ENCODE results near the gene ATP5PD.
"Not testable (repeated sequence)": the region's sequence is repeated elsewhere in the genome, so short reads cannot be mapped to it uniquely, and the experiment has no call there.

ATP5PD gene

GRCh38 chr17:75013092-75013559 is 33.6 kb downstream of the ATP5PD start:
- Histone ChIP-seq H3K4me3 (ENCODE audit: low read length in 2 of 2) (peak overlapping the region; percentile 80 to 97), H3K27me3 (ENCODE audit: control insufficient read depth in 1 of 2, insufficient read depth in 2 of 2, low read length in 2 of 2) (no peaks in the 10 kb centered on the region), H3K36me3 (ENCODE audit: control insufficient read depth in 2 of 2, insufficient read depth in 2 of 2, low read length in 2 of 2) (peaks cover 0 to 4% of the 10 kb centered on the region in 2 donors), H3K9ac (ENCODE audit: low read length in 2 of 2) (peak overlapping the region; percentile 69 to 90), H3K9me3 (ENCODE audit: control insufficient read depth in 2 of 2, low read length in 2 of 2) (no peaks in the 10 kb centered on the region), H3K4me1 (ENCODE audit: control insufficient read depth, insufficient read depth, low read length) (peaks cover 27% of the 10 kb centered on the region), H3K27ac (ENCODE audit: low read length) (peak overlapping the region; percentile 99)

- Histone ChIP-seq H3K9me3 (ENCODE audit: control insufficient read depth in 2 of 2, low read length in 2 of 2) (no peaks in the 10 kb centered on the region), H3K27ac (ENCODE audit: low read length) (peak within 1 kb of the TSS; percentile 99), H3K4me1 (ENCODE audit: control insufficient read depth, insufficient read depth, low read length) (peaks cover 27% of the 10 kb centered on the region), H3K9ac (ENCODE audit: low read length in 2 of 2) (peak within 1 kb of the TSS; percentile 69 to 90), H3K4me3 (ENCODE audit: low read length in 2 of 2) (peak within 1 kb of the TSS; percentile 80 to 97), H3K36me3 (ENCODE audit: control insufficient read depth in 2 of 2, insufficient read depth in 2 of 2, low read length in 2 of 2) (peaks cover 0 to 4% of the 10 kb centered on the region in 2 donors), H3K27me3 (ENCODE audit: control insufficient read depth in 1 of 2, insufficient read depth in 2 of 2, low read length in 2 of 2) (no peaks in the 10 kb centered on the region)
Measured at GRCh38 chr17:75012346-75013091, 34.2 kb downstream of the ATP5PD start, which contains the start of gene MRPL58. Gene MRPL58, plus strand, starts transcription at chr17:75012670. Its CDS starts 17 bp downstream, at chr17:75012687.

DNA sequence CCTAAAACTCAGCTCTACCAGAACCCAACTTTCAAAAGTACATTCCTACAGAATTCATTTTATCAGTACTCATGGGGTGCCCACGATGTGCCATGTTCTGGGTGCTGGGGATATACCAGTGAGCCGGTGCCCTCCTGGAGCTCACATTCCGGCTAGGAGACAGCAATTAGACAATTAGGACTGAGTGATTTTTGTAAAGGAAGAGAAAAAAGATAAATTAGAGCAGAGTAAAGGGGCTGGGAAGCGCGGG is 34.7 kb downstream of the ATP5PD start:
- Histone ChIP-seq H3K9me3 (ENCODE audit: control insufficient read depth in 2 of 2, low read length in 2 of 2) (no peaks in the 10 kb centered on the region), H3K36me3 (ENCODE audit: control insufficient read depth in 2 of 2, insufficient read depth in 2 of 2, low read length in 2 of 2) (peaks cover 0 to 4% of the 10 kb centered on the region in 2 donors), H3K4me1 (ENCODE audit: control insufficient read depth, insufficient read depth, low read length) (peaks cover 27% of the 10 kb centered on the region), H3K4me3 (ENCODE audit: low read length in 2 of 2) (peak overlapping the region; percentile 80 to 97), H3K27me3 (ENCODE audit: control insufficient read depth in 1 of 2, insufficient read depth in 2 of 2, low read length in 2 of 2) (no peaks in the 10 kb centered on the region), H3K9ac (ENCODE audit: low read length in 2 of 2) (peak overlapping the region; percentile 69 to 90), H3K27ac (ENCODE audit: low read length) (peak overlapping the region; percentile 99)

GRCh38 chr17:75011401-75012095 is 35.2 kb downstream of the ATP5PD start:
- Histone ChIP-seq H3K9ac (ENCODE audit: low read length in 2 of 2) (peak overlapping the region; percentile 69 to 90), H3K9me3 (ENCODE audit: control insufficient read depth in 2 of 2, low read length in 2 of 2) (no peaks in the 10 kb centered on the region), H3K27me3 (ENCODE audit: control insufficient read depth in 1 of 2, insufficient read depth in 2 of 2, low read length in 2 of 2) (no peaks in the 10 kb centered on the region), H3K27ac (ENCODE audit: low read length) (peak overlapping the region; percentile 99), H3K36me3 (ENCODE audit: control insufficient read depth in 2 of 2, insufficient read depth in 2 of 2, low read length in 2 of 2) (peaks cover 0 to 2% of the 10 kb centered on the region in 2 donors), H3K4me3 (ENCODE audit: low read length in 2 of 2) (peak overlapping the region; percentile 80 to 97), H3K4me1 (ENCODE audit: control insufficient read depth, insufficient read depth, low read length) (peaks cover 27% of the 10 kb centered on the region)

- Histone ChIP-seq H3K36me3 (ENCODE audit: control insufficient read depth in 2 of 2, insufficient read depth in 2 of 2, low read length in 2 of 2) (no peaks in the 10 kb centered on the region), H3K27me3 (ENCODE audit: control insufficient read depth in 1 of 2, insufficient read depth in 2 of 2, low read length in 2 of 2) (no peaks in the 10 kb centered on the region), H3K9ac (ENCODE audit: low read length in 2 of 2) (peak overlapping the region; percentile 69 to 90), H3K27ac (ENCODE audit: low read length) (peak overlapping the region; percentile 99), H3K4me3 (ENCODE audit: low read length in 2 of 2) (peak overlapping the region; percentile 0 to 97), H3K9me3 (ENCODE audit: control insufficient read depth in 2 of 2, low read length in 2 of 2) (no peaks in the 10 kb centered on the region), H3K4me1 (ENCODE audit: control insufficient read depth, insufficient read depth, low read length) (peaks cover 27% of the 10 kb centered on the region)
Measured at GRCh38 chr17:75010683-75011400, 35.9 kb downstream of the ATP5PD start.

DNA sequence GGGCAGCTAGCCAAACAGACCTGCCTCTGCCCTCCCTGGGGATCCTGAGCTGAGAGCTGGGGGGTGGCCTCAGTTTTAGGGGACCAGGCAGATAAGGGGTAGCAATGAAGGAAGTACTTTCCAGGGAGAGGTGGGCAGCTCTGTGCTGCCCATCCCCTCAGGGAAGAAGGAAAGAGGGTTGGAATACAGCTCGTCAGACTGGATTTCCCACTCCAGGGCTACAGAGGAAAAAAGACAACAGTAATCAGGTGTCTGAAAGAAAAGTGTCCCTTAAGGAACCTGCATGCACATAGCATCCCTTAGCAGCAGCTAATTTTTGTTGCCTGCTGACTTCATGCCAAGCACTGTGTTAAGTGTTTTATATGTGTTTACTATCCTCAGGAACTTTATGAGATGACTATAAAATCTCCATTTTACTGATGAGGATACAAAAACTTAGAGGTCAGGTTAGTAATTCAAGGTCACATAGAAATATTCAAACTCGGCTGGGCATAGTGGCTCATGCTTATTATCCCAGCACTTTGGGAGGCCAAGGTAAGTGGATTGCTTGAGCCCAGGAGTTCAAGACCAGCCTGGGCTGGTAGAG is 37.5 kb downstream of the ATP5PD start:
- Histone ChIP-seq H3K4me1 (ENCODE audit: control insufficient read depth, insufficient read depth, low read length) (peaks cover 27% of the 10 kb centered on the region), H3K36me3 (ENCODE audit: control insufficient read depth in 2 of 2, insufficient read depth in 2 of 2, low read length in 2 of 2) (peaks cover 5 to 10% of the 10 kb centered on the region in 2 donors), H3K27ac (ENCODE audit: low read length) (no peak overlapping the region), H3K4me3 (ENCODE audit: low read length in 2 of 2) (no peak overlapping the region), H3K9ac (ENCODE audit: low read length in 2 of 2) (no peak overlapping the region), H3K27me3 (ENCODE audit: control insufficient read depth in 1 of 2, insufficient read depth in 2 of 2, low read length in 2 of 2) (no peaks in the 10 kb centered on the region), H3K9me3 (ENCODE audit: control insufficient read depth in 2 of 2, low read length in 2 of 2) (no peaks in the 10 kb centered on the region)

- Histone ChIP-seq H3K4me3 (ENCODE audit: low read length in 2 of 2) (no peak overlapping the region), H3K9me3 (ENCODE audit: control insufficient read depth in 2 of 2, low read length in 2 of 2) (no peaks in the 10 kb centered on the region), H3K36me3 (ENCODE audit: control insufficient read depth in 2 of 2, insufficient read depth in 2 of 2, low read length in 2 of 2) (peaks cover 10 to 14% of the 10 kb centered on the region in 2 donors), H3K27me3 (ENCODE audit: control insufficient read depth in 1 of 2, insufficient read depth in 2 of 2, low read length in 2 of 2) (no peaks in the 10 kb centered on the region), H3K27ac (ENCODE audit: low read length) (no peak overlapping the region), H3K9ac (ENCODE audit: low read length in 2 of 2) (no peak overlapping the region), H3K4me1 (ENCODE audit: control insufficient read depth, insufficient read depth, low read length) (peaks cover 25% of the 10 kb centered on the region)
Measured at GRCh38 chr17:75008373-75008772, 38.4 kb downstream of the ATP5PD start.

- peaks cover 24 to 29% of the 10 kb centered on the region in 2 donors for H3K36me3 ChIP-seq (ENCODE audit: control insufficient read depth in 2 of 2, insufficient read depth in 2 of 2, low read length in 2 of 2)
- H3K9ac ChIP-seq (ENCODE audit: low read length in 2 of 2) = no peak overlapping the region
- H3K27me3 ChIP-seq (ENCODE audit: control insufficient read depth in 1 of 2, insufficient read depth in 2 of 2, low read length in 2 of 2) = no peaks in the 10 kb centered on the region
- no peak overlapping the region for H3K27ac ChIP-seq (ENCODE audit: low read length)
- H3K9me3 ChIP-seq (ENCODE audit: control insufficient read depth in 2 of 2, low read length in 2 of 2) = no peaks in the 10 kb centered on the region
- no peak overlapping the region for H3K4me3 ChIP-seq (ENCODE audit: low read length in 2 of 2)
- peaks cover 12% of the 10 kb centered on the region for H3K4me1 ChIP-seq (ENCODE audit: control insufficient read depth, insufficient read depth, low read length)
Measured at GRCh38 chr17:75006653-75007052, 40.1 kb downstream of the ATP5PD start.

DNA sequence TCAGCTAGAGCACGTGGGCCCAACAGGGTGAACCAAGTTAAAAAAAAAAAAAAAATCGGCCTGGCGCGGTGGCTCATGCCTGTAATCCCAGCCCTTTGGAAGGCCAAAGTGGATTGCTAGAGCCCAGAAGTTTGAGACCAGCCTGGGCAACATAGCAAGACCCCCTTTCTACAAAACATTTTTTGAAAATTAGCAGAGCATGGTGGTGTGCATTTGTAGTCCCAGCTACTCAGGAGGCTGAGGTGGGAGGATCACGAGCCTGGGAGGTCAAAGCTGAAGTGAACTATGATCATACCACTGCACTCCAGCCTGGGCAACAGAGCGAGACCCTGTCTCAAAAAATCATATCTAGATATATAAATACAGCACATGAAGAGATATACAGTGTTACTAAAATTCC is 40.7 kb downstream of the ATP5PD start:
- not testable (repeated sequence) for H3K9ac ChIP-seq (ENCODE audit: low read length in 2 of 2); H3K4me1 ChIP-seq (ENCODE audit: control insufficient read depth, insufficient read depth, low read length); H3K27ac ChIP-seq (ENCODE audit: low read length); H3K4me3 ChIP-seq (ENCODE audit: low read length in 2 of 2); H3K9me3 ChIP-seq (ENCODE audit: control insufficient read depth in 2 of 2, low read length in 2 of 2); H3K27me3 ChIP-seq (ENCODE audit: control insufficient read depth in 1 of 2, insufficient read depth in 2 of 2, low read length in 2 of 2)
- peaks cover 29 to 35% of the 10 kb centered on the region in 2 donors for H3K36me3 ChIP-seq (ENCODE audit: control insufficient read depth in 2 of 2, insufficient read depth in 2 of 2, low read length in 2 of 2)

- Histone ChIP-seq H3K9ac (ENCODE audit: low read length in 2 of 2) (no peak overlapping the region), H3K9me3 (ENCODE audit: control insufficient read depth in 2 of 2, low read length in 2 of 2) (no peaks in the 10 kb centered on the region), H3K27ac (ENCODE audit: low read length) (no peak overlapping the region), H3K4me3 (ENCODE audit: low read length in 2 of 2) (no peak overlapping the region), H3K4me1 (ENCODE audit: control insufficient read depth, insufficient read depth, low read length) (peaks cover 2% of the 10 kb centered on the region), H3K27me3 (ENCODE audit: control insufficient read depth in 1 of 2, insufficient read depth in 2 of 2, low read length in 2 of 2) (no peaks in the 10 kb centered on the region), H3K36me3 (ENCODE audit: control insufficient read depth in 2 of 2, insufficient read depth in 2 of 2, low read length in 2 of 2) (peaks cover 30 to 35% of the 10 kb centered on the region in 2 donors)
Measured at GRCh38 chr17:75005291-75005690, 41.5 kb downstream of the ATP5PD start.
